ENCODE measurements around the gene COQ3. TPM values are rescaled to one million over a fixed set of nuclear protein-coding genes. Genes with fewer than 3 reads are reported as not detected.

Gene COQ3
- total and polyA plus RNA-seq, 4 donors: 8.7 to 17.3 (median 12.7) TPM

Other genes starting within 250 kb of the COQ3 start
- gene FAXC, start 44.5 kb downstream of the COQ3 start, total RNA-seq: 10 to 100 TPM; 11.7 to 31.7 TPM
- gene FAXC, start 44.5 kb downstream of the COQ3 start, polyA plus RNA-seq (ENCODE audit: insufficient read length in 2 of 2): 10 to 100 TPM; 40.6 to 51.9 TPM
- 100 to 1,000 TPM; 159 to 182 TPM for gene PNISR, start 31.1 kb upstream of the COQ3 start, total RNA-seq
- 100 to 1,000 TPM; 203 to 204 TPM for gene PNISR, start 31.1 kb upstream of the COQ3 start, polyA plus RNA-seq (ENCODE audit: insufficient read length in 2 of 2)
- 10 to 100 TPM; 22.3 to 53.3 TPM for gene USP45, start 121.2 kb upstream of the COQ3 start, total RNA-seq
- 1 to 10 TPM; 8.2 to 9.1 TPM for gene USP45, start 121.2 kb upstream of the COQ3 start, polyA plus RNA-seq (ENCODE audit: insufficient read length in 2 of 2)
- gene CCNC, start 174.5 kb upstream of the COQ3 start, total RNA-seq: 10 to 100 TPM; 45.3 to 90.2 TPM
- 10 to 100 TPM; 62.9 to 66.0 TPM for gene CCNC, start 174.5 kb upstream of the COQ3 start, polyA plus RNA-seq (ENCODE audit: insufficient read length in 2 of 2)
- 1 to 10 TPM in 1 of 2 donors, under 1 TPM in 1; 0.33 to 1.7 TPM for gene PRDM13, start 212.6 kb upstream of the COQ3 start, total RNA-seq
- gene PRDM13, start 212.6 kb upstream of the COQ3 start, polyA plus RNA-seq (ENCODE audit: insufficient read length in 2 of 2): 1 to 10 TPM; 1.8 to 2.3 TPM